AG09319 (cell line): ENCODE results near the gene CEACAM20.

Experiments
- DNase-seq: peaks from one replicate; pipeline ENCODE4 v3.0.0-alpha.2; 2010; ENCODE audit warnings: low read depth; ENCODE audit errors: extremely low read depth
- CTCF ChIP-seq: IDR thresholded peaks from 2 replicates; pipeline ENCODE4 v1.5.1; 2011; ENCODE audit warnings: low read depth, mild to moderate bottlenecking, inconsistent platforms, low read length, moderate library complexity

The CEACAM20 gene

DNA sequence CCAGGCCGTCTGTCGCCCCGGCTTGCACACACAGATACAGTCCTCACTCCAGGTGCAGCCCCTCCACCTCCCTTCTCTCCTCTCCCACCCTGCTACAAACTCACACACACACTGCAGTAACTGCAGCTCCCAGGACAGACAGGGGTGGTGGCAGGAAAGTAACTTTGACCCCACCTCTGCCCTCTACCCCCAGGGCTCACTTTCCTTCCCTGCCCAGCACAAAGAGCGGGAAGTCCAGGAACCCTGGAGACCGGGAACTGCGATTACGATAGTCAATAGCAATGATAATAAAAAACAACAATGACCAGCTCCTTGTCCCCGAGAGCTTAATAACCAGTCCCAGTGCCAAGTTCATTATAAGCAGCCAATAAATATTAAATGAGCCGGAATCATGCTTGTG lies at the start of gene CEACAM20:
TSS of gene CEACAM20 (minus strand) at position 140 of the 400 bp plus-strand sequence. CDS start 166 bp downstream, outside the sequence.
- no peak for TF ChIP-seq CTCF
- DNase-seq: no peak

DNA sequence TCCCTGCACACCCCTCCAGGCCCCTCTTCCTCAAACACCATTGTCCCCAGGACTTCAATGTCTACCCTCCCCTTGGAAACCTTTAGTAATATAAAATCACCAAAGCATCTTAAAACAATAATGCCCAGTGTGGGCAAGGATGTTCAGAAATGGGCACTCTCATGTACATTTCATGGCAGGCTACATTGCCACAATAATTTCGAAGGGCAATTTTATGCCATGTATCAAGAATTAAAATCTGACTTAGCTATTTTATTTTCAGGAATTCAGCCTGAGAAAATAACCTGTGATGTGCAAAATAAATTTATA lies 48.0 kb upstream of the CEACAM20 start:
- TF ChIP-seq CTCF: no peak
- no peak for DNase-seq

DNA sequence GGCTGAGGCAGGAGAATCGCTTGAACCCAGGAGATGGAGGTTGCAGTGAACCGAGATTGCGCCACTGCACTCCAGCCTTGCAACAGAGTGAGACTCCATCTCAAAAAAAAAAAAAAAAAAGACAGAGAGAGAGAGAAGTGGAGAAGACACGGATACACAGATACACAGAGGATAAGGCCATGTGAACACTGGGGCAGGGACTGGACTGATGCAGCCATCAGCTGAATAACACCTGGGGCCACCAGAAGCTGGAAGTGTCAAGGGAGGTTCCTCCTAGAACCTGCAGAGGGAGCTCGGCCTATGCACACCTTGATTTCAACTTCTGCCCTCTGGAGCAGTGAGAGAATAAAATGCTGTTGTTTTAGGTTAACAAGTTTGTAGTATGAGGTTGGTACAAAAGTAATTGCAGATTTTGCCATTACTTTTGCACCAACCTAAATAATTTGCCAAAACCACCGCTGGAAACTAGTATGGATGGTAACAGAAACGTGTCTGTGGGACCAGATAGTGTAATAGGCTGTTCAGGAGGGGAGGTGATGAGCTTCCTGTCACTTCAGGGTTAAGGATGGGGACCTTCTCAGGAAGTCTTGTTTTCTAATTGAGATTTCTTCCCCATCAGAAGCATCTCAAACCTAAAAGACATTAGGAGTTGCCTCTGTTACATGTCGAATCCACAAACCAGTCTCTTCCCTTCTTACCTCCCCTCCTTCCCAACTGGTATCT lies 47.5 kb upstream of the CEACAM20 start:
- peak; percentile 60 for TF ChIP-seq CTCF
- no peak for DNase-seq

DNA sequence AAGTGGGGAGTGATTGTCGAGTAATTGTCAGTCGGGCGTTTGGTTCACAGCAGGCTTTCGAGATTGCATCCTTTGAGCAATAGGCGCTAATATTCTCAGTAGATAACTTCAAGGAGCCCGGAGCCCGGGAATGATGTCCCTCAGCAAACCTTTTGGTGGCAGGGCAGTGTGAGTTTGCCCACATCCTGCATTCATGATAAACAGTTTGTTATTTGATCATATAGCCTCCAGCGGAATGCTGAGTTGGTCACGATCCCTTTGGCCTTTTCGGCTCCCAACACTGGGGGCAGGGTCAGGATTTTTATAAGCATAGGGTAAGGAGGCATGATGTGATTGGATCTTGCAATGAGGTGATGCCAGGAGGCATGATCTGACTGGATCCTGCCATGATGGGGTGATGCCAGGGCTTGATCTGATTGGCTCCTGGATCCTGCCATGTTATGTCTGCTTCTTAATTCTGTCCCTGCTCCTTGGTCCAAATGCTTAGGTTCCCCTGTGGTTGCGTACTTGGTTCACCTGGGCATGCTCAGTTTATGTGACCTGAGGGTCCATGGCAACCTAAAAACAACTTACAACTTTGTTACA lies 45.7 kb upstream of the CEACAM20 start:
- no peak for TF ChIP-seq CTCF
- no peak for DNase-seq

GRCh38 chr19:44574186-44574950 lies 44.9 kb upstream of the CEACAM20 start:
- TF ChIP-seq CTCF: no peak
- no peak for DNase-seq

DNA sequence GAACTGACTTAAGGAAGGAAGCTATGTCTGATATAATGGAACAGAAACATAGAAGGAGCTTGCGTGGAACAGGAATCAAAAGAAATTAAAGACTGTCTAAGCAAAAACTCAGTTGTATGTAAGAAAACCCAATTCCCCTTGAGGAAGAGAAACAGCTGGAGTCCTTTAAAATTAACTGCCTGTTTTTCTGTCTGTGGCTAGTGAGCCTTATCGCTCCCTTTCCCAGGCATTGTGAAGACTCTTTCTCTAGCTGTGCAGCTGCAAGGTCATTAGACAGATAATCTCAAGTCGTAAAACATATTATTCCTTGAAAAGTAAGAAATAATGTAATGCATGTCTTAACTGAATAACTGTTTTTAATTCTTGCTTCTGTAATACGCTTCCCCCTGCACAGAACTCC lies 44.2 kb upstream of the CEACAM20 start:
- TF ChIP-seq CTCF: no peak
- no peak for DNase-seq

DNA sequence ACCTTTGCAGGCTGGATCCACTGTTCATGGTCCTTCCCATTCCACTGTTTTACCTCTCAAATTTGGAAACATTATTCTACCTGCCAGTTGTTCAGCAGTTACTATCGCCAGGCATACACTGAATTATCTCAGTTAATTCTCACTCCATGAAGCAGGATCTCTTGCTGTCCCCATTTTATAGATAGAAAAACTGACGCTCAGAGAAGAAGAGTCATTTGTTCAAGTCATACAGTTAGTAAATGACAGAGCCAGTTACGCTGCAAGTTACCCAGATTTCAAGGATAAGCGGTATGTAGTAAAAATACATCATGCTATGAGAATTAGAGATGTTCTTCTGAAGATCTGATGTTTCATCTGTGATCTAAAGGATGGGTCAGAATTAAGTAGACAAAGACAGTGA lies 43.7 kb upstream of the CEACAM20 start:
- no peak for DNase-seq
- TF ChIP-seq CTCF: no peak
